Activated CD8-positive, alpha-beta memory T cell treated with anti-CD3 and anti-CD28 coated beads, Interleukin-2, amount 50 U/mL, for 1 hour (primary cell): ENCODE data around the gene AIP.
A peak's percentile ranks its signal among the peaks of the same experiment; 100 is the strongest.

Experiments
- DNase-seq: peaks from one replicate; pipeline ENCODE4 v3.0.0-alpha.2; 2020; ENCODE audit errors: extremely low read depth

AIP gene

DNA sequence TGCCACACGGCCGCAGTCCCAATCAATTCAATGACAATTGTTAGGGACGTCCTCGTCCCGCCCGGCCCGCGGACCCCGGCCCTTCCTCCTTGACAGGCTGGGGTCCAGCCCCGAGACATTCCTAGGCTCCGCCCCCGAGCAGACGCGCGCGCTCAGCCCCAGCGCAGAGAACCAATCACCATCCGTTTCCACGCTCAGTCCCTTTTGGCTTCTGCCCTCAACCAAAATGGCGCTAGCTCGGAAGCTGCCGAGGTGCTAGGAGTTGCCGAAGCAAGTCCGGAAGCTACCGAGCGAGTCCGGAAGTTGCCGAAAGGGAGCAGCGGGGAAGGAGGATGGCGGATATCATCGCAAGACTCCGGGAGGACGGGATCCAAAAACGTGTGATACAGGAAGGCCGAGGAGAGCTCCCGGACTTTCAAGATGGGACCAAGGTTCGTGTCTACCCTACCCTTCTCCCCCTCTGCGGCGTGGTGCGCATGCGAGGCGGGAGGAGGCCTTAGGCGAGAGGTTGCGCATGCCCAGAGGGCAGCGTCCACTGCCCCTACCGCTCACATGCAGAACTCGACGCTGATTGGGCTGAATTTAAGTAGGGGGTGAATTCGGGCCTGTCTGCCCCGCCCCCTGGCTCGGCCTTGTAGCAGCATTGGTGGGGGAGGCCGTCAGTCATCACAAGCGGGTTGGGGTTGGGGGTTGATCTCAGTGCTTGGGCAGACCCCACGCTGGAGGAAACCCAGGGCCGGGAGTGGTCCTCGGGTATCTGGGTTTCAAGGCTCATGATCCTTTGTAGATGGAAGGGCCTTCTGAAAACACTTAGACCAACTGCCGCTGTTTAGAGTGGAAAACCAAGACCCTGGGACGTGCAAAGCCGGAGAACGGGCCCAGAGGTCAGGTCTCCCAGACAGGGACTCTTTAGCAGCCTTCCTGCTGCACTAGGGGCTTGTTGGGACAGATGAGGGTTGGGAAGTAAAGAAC, at the start of gene AIP:
Gene AIP (plus strand): TSS at position 200 of the 972 bp plus-strand sequence. CDS start 133 bp downstream, at position 333.
- DNase-seq = peak; percentile 92

- DNase-seq = no peak
Observed at GRCh38 chr11:67433536-67434394, 49.1 kb upstream of the AIP start.

DNA sequence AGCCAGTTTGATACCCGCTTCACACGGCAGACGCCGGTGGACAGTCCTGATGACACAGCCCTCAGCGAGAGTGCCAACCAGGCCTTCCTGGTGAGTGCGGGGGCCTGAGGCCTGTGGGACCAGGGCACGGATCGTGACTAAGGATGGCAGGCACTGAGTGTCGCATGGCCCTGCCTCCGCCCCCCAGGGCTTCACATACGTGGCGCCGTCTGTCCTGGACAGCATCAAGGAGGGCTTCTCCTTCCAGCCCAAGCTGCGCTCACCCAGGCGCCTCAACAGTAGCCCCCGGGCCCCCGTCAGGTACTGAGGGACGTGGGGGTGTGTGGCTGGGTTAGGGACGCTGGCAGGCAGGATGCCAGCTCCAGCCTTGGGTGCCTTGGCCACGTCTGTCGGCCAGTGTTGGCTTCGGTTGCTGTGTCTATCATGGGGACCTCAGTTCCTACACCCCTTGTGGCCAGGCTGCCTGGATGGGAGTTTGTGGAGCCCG, 48.4 kb upstream of the AIP start:
- no peak for DNase-seq

GRCh38 chr11:67435031-67435726, 47.6 kb upstream of the AIP start:
- no peak for DNase-seq

DNA sequence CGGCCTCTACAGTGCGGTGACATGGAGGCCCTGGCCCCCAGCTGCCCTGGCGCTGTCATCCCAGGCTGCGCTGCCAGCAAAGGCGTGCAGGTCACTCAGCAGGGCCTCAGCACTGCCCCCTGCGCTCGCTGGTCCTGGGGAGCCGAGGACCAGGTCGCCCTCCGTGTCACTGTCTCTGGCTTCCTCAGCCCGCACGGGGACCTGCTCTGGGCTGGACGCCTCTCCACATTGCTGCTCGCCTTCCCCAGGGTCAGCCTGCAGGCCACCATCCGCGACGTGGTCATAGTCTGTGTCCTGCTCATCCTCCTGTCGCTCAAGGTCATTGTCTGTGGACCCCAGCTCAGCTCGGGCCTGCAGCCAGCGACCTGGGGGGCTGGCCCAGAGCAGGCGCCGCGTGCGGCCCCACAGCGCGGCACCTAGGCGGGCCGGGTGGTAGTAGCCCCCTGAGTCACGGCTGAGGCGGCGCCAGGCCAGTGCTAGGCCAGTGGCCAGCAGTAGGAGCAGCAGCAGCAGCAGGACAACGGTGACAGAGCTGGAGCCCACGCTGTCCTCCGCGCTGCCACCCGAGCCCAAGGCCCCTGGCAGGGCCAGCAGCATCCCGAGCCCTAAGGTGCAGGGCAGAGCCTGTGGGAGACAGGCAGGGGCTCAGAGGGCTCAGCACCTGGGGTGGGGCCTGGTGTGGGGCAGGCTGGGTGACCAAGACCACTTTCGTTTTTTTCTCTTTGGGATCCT, 46.9 kb upstream of the AIP start:
- no peak for DNase-seq

- DNase-seq = no peak
Observed at GRCh38 chr11:67436459-67437081, 46.3 kb upstream of the AIP start.

DNA sequence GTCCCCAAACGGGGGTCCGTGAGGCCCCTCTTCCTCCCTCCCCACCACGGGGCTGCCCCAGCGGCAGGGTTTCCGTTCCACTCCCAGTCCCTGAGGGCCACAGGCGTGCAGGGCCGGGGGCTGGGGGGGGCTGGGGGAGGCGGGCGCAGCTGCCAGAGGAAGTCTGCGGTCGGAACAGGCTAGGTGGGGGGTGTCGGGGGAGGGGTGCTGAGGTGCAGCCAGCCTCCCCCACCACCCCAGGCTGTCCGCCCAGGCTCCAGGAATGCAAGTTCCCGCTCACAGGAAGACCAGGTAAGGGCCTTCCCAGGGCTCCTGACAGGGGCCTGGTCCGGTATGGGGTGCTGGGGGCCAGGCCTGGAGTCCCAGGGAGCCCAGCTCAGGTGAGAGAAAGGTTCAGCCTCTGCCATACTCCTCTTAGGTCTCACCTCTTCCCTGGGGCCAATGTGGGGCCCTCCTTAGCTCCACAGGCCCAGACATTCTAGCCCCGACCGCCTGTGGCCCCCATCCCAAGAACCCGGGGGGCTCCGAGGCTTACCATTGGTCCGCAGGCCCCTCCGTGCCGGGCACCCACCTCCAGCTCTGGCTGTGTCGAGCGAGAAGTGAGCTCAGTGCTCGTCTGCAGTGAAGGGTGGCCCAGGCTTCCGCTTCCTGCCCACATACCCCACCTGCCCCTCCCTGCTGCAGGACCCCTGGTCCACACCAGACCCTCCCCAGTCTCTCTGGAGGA, 45.6 kb upstream of the AIP start, which contains the start of gene PTPRCAP:
Gene PTPRCAP (minus strand): TSS at position 601 of the 727 bp plus-strand sequence. CDS start 63 bp downstream, at position 538.
- DNase-seq = no peak

GRCh38 chr11:67437809-67438157, 45.0 kb upstream of the AIP start:
- no peak for DNase-seq

DNA sequence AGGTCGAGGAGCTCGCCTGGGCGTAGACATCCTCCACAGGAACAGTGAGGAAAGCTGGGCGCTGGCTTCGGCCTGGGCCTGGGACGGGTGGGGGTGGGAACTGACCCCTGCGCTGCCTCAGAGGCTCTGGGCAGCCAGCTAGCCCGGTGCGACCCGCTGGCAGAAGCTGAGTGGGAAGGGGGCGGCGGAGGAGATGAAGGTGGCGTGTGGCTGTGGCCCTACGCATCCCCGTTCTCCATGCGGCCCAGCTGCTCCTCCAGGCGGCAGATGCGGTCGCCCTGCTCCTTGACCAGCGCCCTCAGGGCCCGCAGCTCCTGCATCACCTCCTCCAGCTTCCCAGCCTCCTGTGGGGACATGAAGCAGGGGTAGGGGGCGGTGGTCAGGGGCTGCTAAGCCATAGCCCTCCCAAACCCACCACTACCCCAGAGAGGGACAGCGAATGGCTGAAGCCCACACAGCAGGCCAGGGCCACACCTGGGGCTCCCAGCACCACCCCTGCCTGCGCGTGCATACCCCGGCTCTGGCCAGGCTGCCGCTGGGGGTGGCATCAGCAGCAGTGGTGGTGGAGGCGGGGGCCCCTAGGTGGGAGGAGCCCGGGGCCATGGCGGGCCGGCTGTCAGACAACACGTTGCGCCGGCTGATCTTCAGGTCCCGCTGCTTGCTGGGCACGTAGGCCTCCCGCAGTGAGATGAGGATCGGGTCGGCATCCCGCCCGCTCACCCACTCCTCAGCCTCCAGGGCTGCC, 44.5 kb upstream of the AIP start:
- no peak for DNase-seq

DNA sequence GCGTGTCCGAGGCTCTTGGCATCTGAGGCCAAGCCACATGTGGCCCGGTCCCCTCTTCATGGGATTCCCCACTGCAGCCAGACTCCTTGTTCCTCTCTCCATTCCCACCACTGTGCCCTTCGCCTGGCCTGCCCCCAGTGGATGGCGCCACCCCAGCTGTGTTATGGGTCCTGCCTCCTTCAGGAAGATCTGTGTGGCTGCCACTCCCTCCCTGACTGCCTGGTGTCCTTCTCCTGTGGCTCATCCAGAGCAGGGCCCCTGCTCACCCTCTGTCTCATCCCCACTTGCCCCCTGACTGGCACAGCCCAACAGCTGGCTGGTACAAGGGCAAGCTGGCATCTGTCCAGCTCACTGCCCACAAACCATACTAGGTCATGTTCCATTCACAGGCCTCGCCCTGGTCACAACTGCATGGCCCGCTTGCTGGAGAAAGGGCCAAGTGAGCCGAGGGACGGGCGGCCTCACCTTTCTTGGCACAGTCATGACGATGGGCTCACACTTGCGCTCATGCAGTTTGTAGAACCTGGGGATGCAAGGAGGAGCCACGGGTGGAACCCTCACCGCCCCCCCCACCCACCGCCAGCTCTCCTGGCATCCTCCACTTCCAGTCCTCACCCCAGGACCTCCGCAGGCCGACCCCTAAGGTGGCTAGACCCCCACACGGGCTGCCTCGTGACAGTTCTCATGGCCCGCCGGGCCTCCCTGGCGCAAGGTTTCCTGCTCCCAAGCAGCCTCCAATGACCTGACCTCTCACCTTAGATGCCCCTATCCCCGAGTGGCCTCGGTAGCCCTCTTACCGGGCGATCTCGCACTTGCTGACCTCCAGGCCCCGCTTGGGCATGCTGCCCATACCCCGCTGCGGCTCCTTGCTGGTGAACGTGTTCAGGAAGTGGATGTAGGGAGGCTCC, 43.3 kb upstream of the AIP start:
- DNase-seq = no peak

DNA sequence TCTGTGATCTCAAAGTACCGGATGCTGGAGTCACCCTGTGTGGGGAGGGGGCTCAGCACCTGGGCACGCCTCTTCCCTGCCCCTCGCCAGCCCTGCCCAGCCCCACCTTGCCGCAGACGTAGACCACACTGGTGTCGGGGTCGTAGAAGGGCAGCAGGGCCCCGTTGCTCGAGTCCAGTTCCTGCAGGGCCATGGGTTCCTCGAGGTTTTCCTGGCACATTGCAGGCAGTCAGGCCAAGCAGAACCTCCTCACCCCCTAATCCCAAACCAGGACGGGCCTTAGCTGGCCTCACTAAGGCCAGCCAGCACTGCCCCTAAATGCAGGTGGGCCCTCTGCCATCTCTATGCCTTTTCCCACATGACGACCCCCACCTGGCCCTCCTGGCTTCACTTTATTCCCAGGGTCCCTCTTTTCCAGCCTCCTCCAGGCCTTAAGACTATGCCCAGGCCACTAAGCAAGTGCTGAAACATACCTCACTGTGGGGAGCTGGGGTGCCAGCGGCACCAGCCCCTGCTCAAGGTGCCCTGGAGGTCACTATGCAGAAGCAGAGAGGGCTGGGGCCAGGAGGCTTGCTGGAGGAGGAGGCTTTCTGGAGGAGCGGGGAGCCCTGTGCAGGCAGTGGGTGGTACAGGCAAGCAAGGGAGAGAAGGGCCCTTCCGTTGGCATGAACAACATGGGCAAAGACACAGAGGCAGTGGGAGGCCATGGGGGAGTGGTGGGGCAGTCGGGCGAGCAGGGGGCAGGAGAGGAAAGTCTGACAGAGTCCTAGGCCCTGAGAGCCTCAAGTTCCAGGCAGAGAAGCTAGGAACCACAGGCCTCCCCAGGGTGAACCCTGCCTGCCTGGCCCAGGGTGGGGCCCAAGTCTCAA, 42.4 kb upstream of the AIP start:
- no peak for DNase-seq

DNA sequence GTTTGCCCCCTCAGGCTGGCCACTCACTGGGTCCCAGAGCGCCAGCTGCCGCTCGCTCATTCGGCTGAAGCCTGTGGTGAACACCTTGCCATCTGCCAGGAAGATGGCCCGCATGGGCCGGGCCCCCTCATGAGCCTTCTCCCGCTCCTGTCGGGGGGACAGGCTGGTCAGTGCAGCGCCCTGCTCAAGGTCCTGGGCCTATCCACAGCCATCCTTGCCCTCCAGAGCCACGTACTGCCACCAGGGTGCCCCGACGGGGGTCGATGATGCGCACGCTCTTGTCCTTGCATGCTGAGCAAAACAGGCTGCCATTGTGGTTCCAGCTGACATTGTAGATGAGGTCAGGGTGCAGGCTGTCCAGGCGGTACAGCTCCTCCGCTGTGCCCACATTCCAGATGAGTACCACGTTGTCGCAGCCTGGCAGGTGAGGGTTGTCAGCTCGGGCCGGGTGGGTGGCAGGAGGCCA, 41.7 kb upstream of the AIP start:
- no peak for DNase-seq

- no peak for DNase-seq
Observed at GRCh38 chr11:67441731-67442351, 41.0 kb upstream of the AIP start.

DNA sequence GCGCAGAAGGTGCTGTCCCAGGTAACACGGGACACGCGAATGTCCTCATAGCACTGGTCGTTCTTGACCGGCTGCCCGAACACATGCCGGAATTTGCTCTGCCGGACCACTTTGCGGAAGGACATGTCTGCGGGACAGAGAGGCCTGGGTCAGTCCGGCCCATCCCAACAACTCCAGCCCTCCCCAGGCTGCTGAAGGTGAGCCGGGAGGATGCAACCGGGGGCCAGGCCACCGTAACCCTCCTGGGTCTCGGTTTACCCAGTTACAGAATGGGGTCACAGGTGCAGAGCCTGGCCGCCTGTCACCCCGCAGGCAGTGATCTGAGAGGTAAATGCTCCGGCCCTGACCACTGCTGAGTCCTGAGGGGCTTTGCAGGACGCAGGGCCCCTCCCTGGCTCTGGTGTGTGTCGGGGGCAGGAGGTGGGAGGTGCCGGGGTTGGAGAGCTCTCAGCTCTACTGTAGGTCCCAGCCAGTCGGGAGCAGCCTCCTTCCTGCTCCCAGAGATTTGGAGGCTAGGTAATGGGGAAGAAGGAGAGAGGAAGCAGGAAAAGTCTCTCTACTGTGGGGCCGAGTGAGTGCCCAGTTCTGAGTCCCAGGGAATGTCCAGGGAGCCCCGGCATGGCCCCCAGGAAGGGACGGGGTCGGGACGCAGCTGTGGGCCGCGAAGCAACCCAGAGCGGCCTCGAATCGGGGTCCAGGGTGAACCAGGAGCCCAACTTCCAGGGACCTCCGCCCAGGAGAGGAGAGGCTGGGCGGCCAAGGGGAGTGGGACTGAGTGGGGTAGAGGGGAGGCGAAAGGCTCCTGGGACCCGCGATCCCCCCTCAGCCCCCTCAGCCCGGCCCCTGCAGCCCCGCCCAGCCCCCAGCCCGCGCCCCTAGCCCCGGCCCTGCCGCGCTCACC, 40.1 kb upstream of the AIP start:
- DNase-seq = no peak

GRCh38 chr11:67445515-67445914, 37.3 kb upstream of the AIP start:
- DNase-seq = no peak

GRCh38 chr11:67448220-67448609, 34.6 kb upstream of the AIP start:
- DNase-seq = no peak
